ENCODE data around the gene FTSJ3. TPM values are rescaled to one million over a fixed set of nuclear protein-coding genes. Genes with fewer than 3 reads are reported as not detected.
A peak's percentile ranks its signal among the peaks of the same experiment; 100 is the strongest.

FTSJ3 gene
- total RNA-seq, 1 donor from 2014 or later = 48.6 TPM

DNA sequence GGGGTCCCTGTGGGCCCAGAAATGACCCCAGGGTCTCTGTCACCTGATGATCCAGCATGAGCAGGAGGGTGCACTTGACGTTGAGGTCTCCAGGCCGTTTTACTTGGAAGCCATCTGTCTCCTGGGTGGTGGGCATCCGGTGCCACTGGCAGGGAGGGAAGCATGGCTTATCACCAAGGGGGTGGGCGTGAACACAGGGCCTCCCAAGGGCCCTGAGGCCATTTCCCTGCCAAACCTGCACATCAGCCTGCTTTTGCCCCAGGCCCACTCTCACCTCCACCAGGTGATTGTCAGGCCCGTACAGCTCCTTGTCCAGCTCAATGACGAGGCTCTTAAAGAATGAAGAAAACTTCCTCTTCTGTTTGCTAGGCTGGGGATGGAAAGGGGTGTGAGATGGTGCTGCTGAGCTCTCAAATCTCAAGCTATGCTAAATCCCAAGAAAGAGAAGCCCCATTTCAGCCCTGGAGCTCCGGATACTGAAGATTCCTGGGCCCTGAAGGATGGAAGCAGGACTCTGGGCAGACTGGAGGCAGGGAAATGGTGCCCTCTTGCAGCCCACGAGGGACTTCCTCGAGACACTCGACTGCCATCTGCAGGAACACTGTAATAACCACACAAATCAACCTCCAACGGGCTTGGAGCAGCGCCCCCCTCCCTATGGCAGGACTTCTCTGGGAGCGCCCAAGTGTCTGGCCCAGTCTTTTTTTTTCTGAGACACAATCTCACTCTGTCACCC is 7.1 kb upstream of the FTSJ3 start:
- peaks cover 47% of the 10 kb centered on the region for H3K36me3 Mint-ChIP-seq (ENCODE audit: low read depth, unreplicated experiment)
- H3K4me3 Mint-ChIP-seq (ENCODE audit: unreplicated experiment) = no peak overlapping the region
- DNase-seq (ENCODE audit: low spot score) = peak; percentile 72
- peak overlapping the region; percentile 13 for H3K27ac Mint-ChIP-seq (ENCODE audit: unreplicated experiment)
- H3K4me1 Mint-ChIP-seq (ENCODE audit: unreplicated experiment) = peaks cover 25% of the 10 kb centered on the region
- H3K9me3 Mint-ChIP-seq (ENCODE audit: unreplicated experiment) = no peaks in the 10 kb centered on the region
- TF ChIP-seq, protein P1, sequence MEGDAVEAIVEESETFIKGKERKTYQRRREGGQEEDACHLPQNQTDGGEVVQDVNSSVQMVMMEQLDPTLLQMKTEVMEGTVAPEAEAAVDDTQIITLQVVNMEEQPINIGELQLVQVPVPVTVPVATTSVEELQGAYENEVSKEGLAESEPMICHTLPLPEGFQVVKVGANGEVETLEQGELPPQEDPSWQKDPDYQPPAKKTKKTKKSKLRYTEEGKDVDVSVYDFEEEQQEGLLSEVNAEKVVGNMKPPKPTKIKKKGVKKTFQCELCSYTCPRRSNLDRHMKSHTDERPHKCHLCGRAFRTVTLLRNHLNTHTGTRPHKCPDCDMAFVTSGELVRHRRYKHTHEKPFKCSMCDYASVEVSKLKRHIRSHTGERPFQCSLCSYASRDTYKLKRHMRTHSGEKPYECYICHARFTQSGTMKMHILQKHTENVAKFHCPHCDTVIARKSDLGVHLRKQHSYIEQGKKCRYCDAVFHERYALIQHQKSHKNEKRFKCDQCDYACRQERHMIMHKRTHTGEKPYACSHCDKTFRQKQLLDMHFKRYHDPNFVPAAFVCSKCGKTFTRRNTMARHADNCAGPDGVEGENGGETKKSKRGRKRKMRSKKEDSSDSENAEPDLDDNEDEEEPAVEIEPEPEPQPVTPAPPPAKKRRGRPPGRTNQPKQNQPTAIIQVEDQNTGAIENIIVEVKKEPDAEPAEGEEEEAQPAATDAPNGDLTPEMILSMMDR (IDR thresholded peaks at IDR 0.05; ENCODE audit: unreplicated experiment) = no peak
- peaks cover 14% of the 10 kb centered on the region for H3K27me3 Mint-ChIP-seq (ENCODE audit: unreplicated experiment)

DNA sequence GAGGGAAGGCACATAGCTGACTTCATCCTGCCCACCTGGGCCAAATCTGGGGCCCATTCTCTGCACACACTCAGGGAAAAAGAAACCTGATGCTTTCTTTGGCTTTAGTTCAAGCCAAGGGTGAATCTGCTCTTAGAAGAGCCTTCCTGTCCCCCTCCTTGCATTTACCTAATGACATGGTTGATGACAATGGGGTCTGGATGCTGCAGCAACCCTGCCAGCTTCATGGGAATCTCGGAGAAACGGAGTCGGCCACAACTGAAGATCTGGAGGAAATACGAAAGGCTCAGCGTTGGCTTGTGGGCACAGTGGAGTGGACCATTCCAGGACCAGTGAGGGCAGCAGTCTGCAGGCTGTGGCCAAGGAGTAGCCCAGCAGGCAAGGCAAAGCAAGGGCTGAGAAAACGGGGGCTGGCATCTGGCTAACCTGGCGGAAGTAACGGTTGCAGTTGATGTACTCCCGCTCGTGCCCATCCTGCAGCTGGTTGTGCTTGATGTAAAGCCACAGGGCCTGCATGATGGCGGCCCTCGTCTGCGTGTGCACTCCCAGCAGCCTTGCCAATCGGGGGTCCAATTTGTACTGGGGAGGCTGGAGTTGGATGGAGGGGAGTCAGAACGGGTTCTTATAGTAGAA is 6.4 kb upstream of the FTSJ3 start:
- Mint-ChIP-seq H3K36me3 (ENCODE audit: low read depth, unreplicated experiment) (peaks cover 53% of the 10 kb centered on the region), H3K27ac (ENCODE audit: unreplicated experiment) (no peak overlapping the region), H3K4me1 (ENCODE audit: unreplicated experiment) (peaks cover 25% of the 10 kb centered on the region), H3K4me3 (ENCODE audit: unreplicated experiment) (no peak overlapping the region), H3K27me3 (ENCODE audit: unreplicated experiment) (peaks cover 17% of the 10 kb centered on the region), H3K9me3 (ENCODE audit: unreplicated experiment) (no peaks in the 10 kb centered on the region)
- no peak for DNase-seq (ENCODE audit: low spot score)
- TF ChIP-seq, protein P1 (IDR thresholded peaks at IDR 0.05; ENCODE audit: unreplicated experiment) = no peak

DNA sequence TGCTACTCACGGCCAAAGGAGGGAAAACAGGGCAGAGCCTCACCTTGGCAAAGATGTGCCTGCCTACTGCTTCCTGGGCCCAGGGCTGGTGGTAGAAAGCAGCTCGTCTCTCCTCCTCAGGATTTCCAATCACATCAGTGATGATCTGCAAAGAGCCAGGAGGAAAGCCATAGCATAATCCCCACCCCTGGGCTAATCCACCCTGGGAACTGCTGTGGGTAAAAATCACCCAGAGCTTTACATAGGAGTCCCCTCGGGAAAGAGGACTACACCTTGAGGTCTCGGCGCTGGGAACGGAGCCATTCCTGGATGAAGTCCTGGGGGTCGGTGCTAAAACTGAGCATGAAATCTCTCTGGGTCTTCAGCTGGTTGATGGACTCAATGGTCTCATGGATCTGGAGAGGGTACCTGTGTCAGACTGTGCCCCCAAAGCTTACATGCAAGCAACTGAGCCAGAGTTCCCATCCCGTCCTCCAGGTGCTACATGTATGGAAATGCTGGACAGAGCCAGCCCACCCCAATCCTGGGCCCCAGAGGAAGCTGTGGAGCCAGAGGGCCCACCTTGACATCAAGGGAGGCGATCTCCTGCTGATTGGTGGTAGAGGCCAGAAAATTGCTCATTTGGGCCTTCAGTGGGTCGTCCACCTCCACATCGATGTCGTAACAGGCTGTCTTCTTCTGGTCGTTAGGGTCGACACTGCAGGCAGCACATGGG is 5.7 kb upstream of the FTSJ3 start:
- no peak for DNase-seq (ENCODE audit: low spot score)
- H3K27ac Mint-ChIP-seq (ENCODE audit: unreplicated experiment) = no peak overlapping the region
- H3K4me1 Mint-ChIP-seq (ENCODE audit: unreplicated experiment) = peaks cover 26% of the 10 kb centered on the region
- peaks cover 56% of the 10 kb centered on the region for H3K36me3 Mint-ChIP-seq (ENCODE audit: low read depth, unreplicated experiment)
- no peak overlapping the region for H3K4me3 Mint-ChIP-seq (ENCODE audit: unreplicated experiment)
- H3K9me3 Mint-ChIP-seq (ENCODE audit: unreplicated experiment) = no peaks in the 10 kb centered on the region
- TF ChIP-seq, protein P1 (IDR thresholded peaks at IDR 0.05; ENCODE audit: unreplicated experiment) = no peak
- H3K27me3 Mint-ChIP-seq (ENCODE audit: unreplicated experiment) = peaks cover 19% of the 10 kb centered on the region

DNA sequence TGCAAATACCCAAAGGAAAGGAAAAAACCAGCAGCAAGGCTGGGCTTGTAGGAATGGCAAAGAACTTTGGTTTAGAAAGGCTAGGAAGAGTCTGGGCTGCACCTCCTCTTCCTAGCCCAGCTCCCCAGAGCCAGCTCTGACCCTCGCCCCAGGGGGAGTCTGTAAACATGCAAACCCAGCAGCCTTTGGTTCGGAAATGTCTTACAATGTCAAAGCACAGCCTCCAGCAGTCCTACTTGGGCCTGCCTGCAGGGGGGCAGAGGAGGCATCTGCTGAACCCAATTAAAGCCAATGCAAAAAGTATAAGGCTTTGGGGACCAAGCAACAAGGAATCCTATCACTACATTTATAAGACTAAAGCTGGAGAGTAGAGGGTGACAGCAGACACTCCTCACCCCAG is 5.0 kb upstream of the FTSJ3 start:
- Mint-ChIP-seq H3K27me3 (ENCODE audit: unreplicated experiment) (peaks cover 20% of the 10 kb centered on the region), H3K4me1 (ENCODE audit: unreplicated experiment) (peaks cover 29% of the 10 kb centered on the region), H3K4me3 (ENCODE audit: unreplicated experiment) (no peak overlapping the region), H3K9me3 (ENCODE audit: unreplicated experiment) (no peaks in the 10 kb centered on the region), H3K36me3 (ENCODE audit: low read depth, unreplicated experiment) (peaks cover 58% of the 10 kb centered on the region), H3K27ac (ENCODE audit: unreplicated experiment) (no peak overlapping the region)
- TF ChIP-seq, protein P1 (IDR thresholded peaks at IDR 0.05; ENCODE audit: unreplicated experiment) = peak; percentile 19
- DNase-seq (ENCODE audit: low spot score) = no peak

Data from endothelial cell (in vitro differentiated cells).